Vagina (tissue), 2 donors: ENCODE data around the gene RNF112.

Experiments used
- POLR2A ChIP-seq, 2 donors: fragments of 450-650 bp; IDR thresholded peaks; one replicate each; pipeline ENCODE4 v1.6.1; 2017; ENCODE audit warnings: antibody characterized with exemption in 2 of 2, mild to moderate bottlenecking in 2 of 2, moderate library complexity in 2 of 2
- POLR2AphosphoS5 ChIP-seq, 2 donors: sonication (generic); formaldehyde crosslinking; IDR thresholded peaks; one replicate each; pipeline ENCODE4 v1.9.0; 2017; ENCODE audit warnings: antibody characterized with exemption in 2 of 2, mild to moderate bottlenecking in 2 of 2, low read depth in 1 of 2; ENCODE audit not compliant: insufficient read depth in 1 of 2
- TF ChIP-seq, protein P1 (sequence below), 3 experiments: fragments of 450-650 bp in 2 of 3; fragments of 200-600 bp in 1 of 3; sonication (generic) in 1 of 3; IDR thresholded peaks; one replicate each; pipeline ENCODE4 v1.5.1; 2017 to 2019; ENCODE audit warnings: antibody characterized with exemption in 3 of 3, mild to moderate bottlenecking in 2 of 3, moderate library complexity in 2 of 3

DNA sequence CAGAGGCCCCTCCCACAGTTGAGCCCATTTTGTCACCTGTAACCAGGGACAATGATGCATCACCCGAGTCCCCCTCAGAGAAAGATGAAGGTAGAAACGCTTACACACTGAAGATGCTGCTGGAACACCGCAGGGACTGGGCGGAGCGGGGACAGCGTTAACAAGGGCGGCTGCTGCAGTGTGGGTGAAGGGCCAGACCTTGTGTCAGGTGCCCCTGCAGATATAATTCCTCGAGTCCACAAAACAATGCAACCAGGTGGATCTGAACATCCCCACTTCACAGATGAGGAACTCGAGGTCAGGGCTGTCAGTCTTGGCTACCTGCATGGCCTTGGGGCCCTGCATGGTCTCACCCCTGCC is 39.0 kb upstream of the RNF112 start:
- TF ChIP-seq POLR2A (IDR thresholded peaks at IDR 0.05) (no peak), POLR2AphosphoS5 (IDR thresholded peaks at IDR 0.05; ENCODE audit: insufficient read depth in 1 of 2, low read depth in 1 of 2) (no peak)
- TF ChIP-seq, protein P1, sequence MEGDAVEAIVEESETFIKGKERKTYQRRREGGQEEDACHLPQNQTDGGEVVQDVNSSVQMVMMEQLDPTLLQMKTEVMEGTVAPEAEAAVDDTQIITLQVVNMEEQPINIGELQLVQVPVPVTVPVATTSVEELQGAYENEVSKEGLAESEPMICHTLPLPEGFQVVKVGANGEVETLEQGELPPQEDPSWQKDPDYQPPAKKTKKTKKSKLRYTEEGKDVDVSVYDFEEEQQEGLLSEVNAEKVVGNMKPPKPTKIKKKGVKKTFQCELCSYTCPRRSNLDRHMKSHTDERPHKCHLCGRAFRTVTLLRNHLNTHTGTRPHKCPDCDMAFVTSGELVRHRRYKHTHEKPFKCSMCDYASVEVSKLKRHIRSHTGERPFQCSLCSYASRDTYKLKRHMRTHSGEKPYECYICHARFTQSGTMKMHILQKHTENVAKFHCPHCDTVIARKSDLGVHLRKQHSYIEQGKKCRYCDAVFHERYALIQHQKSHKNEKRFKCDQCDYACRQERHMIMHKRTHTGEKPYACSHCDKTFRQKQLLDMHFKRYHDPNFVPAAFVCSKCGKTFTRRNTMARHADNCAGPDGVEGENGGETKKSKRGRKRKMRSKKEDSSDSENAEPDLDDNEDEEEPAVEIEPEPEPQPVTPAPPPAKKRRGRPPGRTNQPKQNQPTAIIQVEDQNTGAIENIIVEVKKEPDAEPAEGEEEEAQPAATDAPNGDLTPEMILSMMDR (IDR thresholded peaks at IDR 0.05): no peak
